HepG2 (cell line): ENCODE results near the gene ZNF444. TPM values are rescaled to one million over a fixed set of nuclear protein-coding genes. Genes with fewer than 3 reads are reported as not detected.
"Not testable (repeated sequence)": the region's sequence is repeated elsewhere in the genome, so short reads cannot be mapped to it uniquely, and the experiment has no call there.

ENCODE experiments used
- ATAC-seq: fragments of 200-7000 bp; cut with Tn5 transposase; 3 replicates; pipeline ENCODE4 v1.9.1; 2020; ENCODE audit warnings: mild to moderate bottlenecking, moderate library complexity
- BruUV-seq: library from RNA; stranded (reverse); fragments of 400-500 nt; replicated peaks from 2 replicates; lab custom pipeline; 2021; lab: Mats Ljungman, UMichigan
- CTCF ChIA-PET: fragments of 300-600 bp; formaldehyde crosslinking; extraction: SDS; loops from one replicate; lab custom pipeline; 2021; ENCODE audit warnings: low total read pairs, inconsistent platforms, low intra/inter-chr PET ratio; lab: Yijun Ruan, JAX
- POLR2A ChIA-PET: fragments of 350-600 bp; sonication (Branson Sonifier 250); formaldehyde crosslinking; loops from one replicate; lab custom pipeline; 2020; ENCODE audit warnings: antibody characterized with exemption, inconsistent platforms; lab: Yijun Ruan, JAX
- DNase-seq: peaks from one replicate; pipeline ENCODE4 v3.0.0-alpha.2; 2015; ENCODE audit warnings: low spot score
- FAIRE-seq: peaks from 3 replicates; lab custom pipeline; 2011; peaks lifted over from hg19 to GRCh38; lab: Jason Lieb, UNC
- H2AFZ ChIP-seq: one replicate; pipeline ENCODE4 v1.6.1; 2011; ENCODE audit warnings: low read length, inconsistent platforms
- H3K27ac ChIP-seq: fragments of 300-600 bp; 3 replicates; pipeline ENCODE4 v1.8.0; 2011; ENCODE audit warnings: mixed run types, mild to moderate bottlenecking, mixed read lengths, low read length, inconsistent platforms; ENCODE audit not compliant: insufficient read depth; ENCODE audit errors: extremely low read length
- H3K27me3 ChIP-seq, 2 experiments: fragments of 200-600 bp in 1 of 2; 2 replicates in 1 of 2; 3 replicates in 1 of 2; pipeline versions ENCODE4 v1.6.0 to v1.8.0; 2011; ENCODE audit warnings: low read length in 2 of 2, mild to moderate bottlenecking in 2 of 2, moderate library complexity in 2 of 2, inconsistent platforms in 1 of 2; ENCODE audit not compliant: insufficient read depth in 2 of 2, control insufficient read depth in 1 of 2
- H3K36me3 ChIP-seq, 2 experiments: fragments of 200-600 bp in 1 of 2; replicated peaks in 1 of 2; 2 replicates in 1 of 2; 3 replicates in 1 of 2; pipeline versions ENCODE4 v1.5.1 to v1.8.0; 2011; ENCODE audit warnings: low read length in 2 of 2, inconsistent platforms in 1 of 2; ENCODE audit not compliant: insufficient read depth in 2 of 2, control insufficient read depth in 1 of 2
- H3K4me1 ChIP-seq: 2 replicates; pipeline ENCODE4 v1.5.1; 2012; ENCODE audit warnings: low read length, inconsistent platforms; ENCODE audit not compliant: insufficient read depth
- H3K4me2 ChIP-seq: 2 replicates; pipeline ENCODE4 v1.6.0; 2011; ENCODE audit warnings: low read depth, low read length, inconsistent platforms
- H3K4me3 ChIP-seq, 3 experiments: fragments of 200-600 bp in 1 of 3; sonication (generic), shearing (Covaris generic) in 1 of 3; replicated peaks in 1 of 3; 2 replicates each; pipeline ENCODE4 v1.5.1; 2011 to 2016; ENCODE audit warnings: low read length in 3 of 3, inconsistent platforms in 2 of 3, low read depth in 2 of 3, mild to moderate bottlenecking in 2 of 3, control low read depth in 1 of 3, mixed read lengths in 1 of 3; ENCODE audit not compliant: insufficient read depth in 1 of 3
- H3K79me2 ChIP-seq: one replicate; pipeline ENCODE4 v1.6.1; 2011; ENCODE audit warnings: low read length, inconsistent platforms; ENCODE audit not compliant: insufficient read depth
- H3K9ac ChIP-seq: 2 replicates; pipeline ENCODE4 v1.6.0; 2011; ENCODE audit warnings: mild to moderate bottlenecking, low read depth, low read length, inconsistent platforms; ENCODE audit not compliant: insufficient read depth
- H3K9me3 ChIP-seq: 2 replicates; pipeline ENCODE4 v1.5.1; 2012; ENCODE audit warnings: mild to moderate bottlenecking, low read length
- H4K20me1 ChIP-seq: 2 replicates; pipeline ENCODE4 v1.6.0; 2011; ENCODE audit warnings: inconsistent platforms, mild to moderate bottlenecking, low read length, moderate library complexity; ENCODE audit not compliant: insufficient read depth
- ARNT ChIP-seq: fragments of 450-650 bp; IDR thresholded peaks from 2 replicates; pipeline ENCODE4 v1.6.1; 2017
- CHCHD3 ChIP-seq: sonication (generic); formaldehyde crosslinking; IDR thresholded peaks from 2 replicates; pipeline ENCODE4 v1.8.0; 2022; ENCODE audit warnings: mild to moderate bottlenecking, missing genetic modification reagents, moderate library complexity
- KLF12 ChIP-seq: sonication (generic); formaldehyde crosslinking; IDR thresholded peaks from 2 replicates; pipeline ENCODE4 v1.4.0; 2020; ENCODE audit warnings: missing genetic modification reagents, borderline replicate concordance
- MLXIP ChIP-seq: sonication (generic); formaldehyde crosslinking; IDR thresholded peaks from 2 replicates; pipeline ENCODE4 v1.9.0; 2021; ENCODE audit warnings: missing genetic modification reagents, borderline replicate concordance
- RCOR2 ChIP-seq: IDR thresholded peaks from 2 replicates; pipeline ENCODE4 v1.6.1; 2016; ENCODE audit warnings: missing biosample characterization, missing genetic modification reagents
- ZBTB42 ChIP-seq: sonication (generic); formaldehyde crosslinking; IDR thresholded peaks from 2 replicates; pipeline ENCODE4 v1.5.0; 2020; ENCODE audit warnings: mild to moderate bottlenecking, missing genetic modification reagents
- ZNF34 ChIP-seq: sonication (generic); formaldehyde crosslinking; IDR thresholded peaks from 2 replicates; pipeline ENCODE4 v1.4.0; 2020; ENCODE audit warnings: mild to moderate bottlenecking, missing genetic modification reagents, borderline replicate concordance
- ZNF530 ChIP-seq: sonication (generic); formaldehyde crosslinking; IDR thresholded peaks from 2 replicates; pipeline ENCODE4 v1.5.0; 2020; ENCODE audit warnings: low read depth, mild to moderate bottlenecking, missing genetic modification reagents
- ZNF577 ChIP-seq: sonication (generic); formaldehyde crosslinking; IDR thresholded peaks from 2 replicates; pipeline ENCODE4 v1.4.0; 2020; ENCODE audit warnings: mild to moderate bottlenecking, low read depth, missing genetic modification reagents, borderline replicate concordance
- WGBS: methylation state at CpG from one replicate; pipeline ENCODE4 v1.1.6; 2017; ENCODE audit warnings: low lambda C conversion rate; 5-methylcytosine and 5-hydroxymethylcytosine counted together
- in situ Hi-C: cut with HindIII; loops from 2 replicates; pipeline ENCODE4 v1.10.0; 2017; ENCODE audit warnings: low pct_unique_long_range_greater_than_20kb; ENCODE audit not compliant: extremely low pct_ligation_motif_present
- intact Hi-C: fragments of 100-400 bp; cut with micrococcal nuclease; formaldehyde crosslinking; loops from one replicate; pipeline ENCODE4 v1.10.0; 2022; ENCODE audit not compliant: unreplicated experiment
- polyA plus RNA-seq, 8 experiments: library from polyadenylated mRNA; depleted of rRNA in 3 of 8; stranded (reverse) in 7 of 8; unstranded in 1 of 8; fragments of >200 nt; fragmentation: Illumina TruSeq in 4 of 8; extraction: Trizol in 4 of 8; gene quantifications; 2 replicates each; pipeline versions ENCODE4 v1.2.1 to v1.2.3, GENCODE V29; 2011 to 2016; ENCODE audit warnings: low read depth in 4 of 8, missing spikeins in 1 of 8, mixed read lengths in 1 of 8; ENCODE audit not compliant: insufficient read depth in 1 of 8
- total RNA-seq, 5 experiments: library from RNA; depleted of rRNA; stranded (reverse); fragments of >200 nt; fragmentation: Illumina TruSeq; extraction: Trizol; gene quantifications; 2 replicates each; pipeline ENCODE4 v1.2.3, GENCODE V29; 2016; ENCODE audit warnings: low read depth in 1 of 5
- TF ChIP-seq, protein P1 (sequence below): sonication (generic); formaldehyde crosslinking; IDR thresholded peaks from 2 replicates; pipeline ENCODE4 v1.5.1; 2020; ENCODE audit warnings: mild to moderate bottlenecking, moderate library complexity, missing genetic modification reagents
- TF ChIP-seq, protein P2 (sequence below): sonication (generic); formaldehyde crosslinking; IDR thresholded peaks from 2 replicates; pipeline ENCODE4 v1.5.0; 2020; ENCODE audit warnings: mild to moderate bottlenecking, missing genetic modification reagents, moderate library complexity

Gene ZNF444
- total and polyA plus RNA-seq, 2 of the 13 experiments (the other 11 are each of a cell fraction or from before 2014, with no cell fraction given) = 27.4 to 30.3 TPM

DNA sequence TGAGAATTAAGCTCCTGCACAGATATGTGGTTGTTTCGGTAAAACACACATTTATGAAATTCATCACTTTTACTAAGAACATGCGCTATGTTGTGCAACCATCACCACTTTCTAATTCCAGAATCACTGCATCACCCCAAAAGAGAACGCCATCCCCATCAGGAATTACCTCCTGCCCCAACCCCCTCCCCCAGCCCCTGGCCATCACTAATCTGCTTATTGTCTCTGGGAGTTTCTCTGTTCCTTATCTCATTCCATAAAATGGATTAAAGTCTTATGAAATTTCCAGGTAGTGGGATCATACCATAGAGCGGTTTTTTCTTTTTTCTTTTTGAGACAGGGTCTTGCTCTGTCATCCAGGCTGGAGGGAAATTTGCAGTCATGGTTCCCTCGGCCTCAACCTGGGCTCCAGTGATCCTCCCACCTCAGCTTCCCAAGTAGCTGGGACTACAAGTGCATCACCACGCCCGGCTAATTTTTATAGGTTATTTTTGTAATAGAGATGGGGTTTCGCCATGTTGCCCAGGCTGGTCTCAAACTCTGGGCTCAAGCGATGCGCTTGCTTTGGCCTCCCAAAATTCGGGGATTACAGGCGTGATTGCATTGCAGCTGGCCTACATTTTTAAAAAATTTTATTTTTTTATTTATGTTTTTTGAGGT is 53.0 kb downstream of the ZNF444 start:
- DNase-seq = no peak
- no peak for TF ChIP-seq MLXIP (CRISPR knock-in tag)
- no peak for TF ChIP-seq ZBTB42
- no peak for TF ChIP-seq ARNT
- TF ChIP-seq ZNF34 (CRISPR knock-in tag) = no peak
- TF ChIP-seq CHCHD3 (CRISPR knock-in tag) = no peak
- TF ChIP-seq RCOR2 = no peak
- no peak for TF ChIP-seq ZNF530
- TF ChIP-seq, protein P1, sequence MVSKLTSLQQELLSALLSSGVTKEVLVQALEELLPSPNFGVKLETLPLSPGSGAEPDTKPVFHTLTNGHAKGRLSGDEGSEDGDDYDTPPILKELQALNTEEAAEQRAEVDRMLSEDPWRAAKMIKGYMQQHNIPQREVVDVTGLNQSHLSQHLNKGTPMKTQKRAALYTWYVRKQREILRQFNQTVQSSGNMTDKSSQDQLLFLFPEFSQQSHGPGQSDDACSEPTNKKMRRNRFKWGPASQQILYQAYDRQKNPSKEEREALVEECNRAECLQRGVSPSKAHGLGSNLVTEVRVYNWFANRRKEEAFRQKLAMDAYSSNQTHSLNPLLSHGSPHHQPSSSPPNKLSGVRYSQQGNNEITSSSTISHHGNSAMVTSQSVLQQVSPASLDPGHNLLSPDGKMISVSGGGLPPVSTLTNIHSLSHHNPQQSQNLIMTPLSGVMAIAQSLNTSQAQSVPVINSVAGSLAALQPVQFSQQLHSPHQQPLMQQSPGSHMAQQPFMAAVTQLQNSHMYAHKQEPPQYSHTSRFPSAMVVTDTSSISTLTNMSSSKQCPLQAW (CRISPR knock-in tag) = no peak
- TF ChIP-seq, protein P2, sequence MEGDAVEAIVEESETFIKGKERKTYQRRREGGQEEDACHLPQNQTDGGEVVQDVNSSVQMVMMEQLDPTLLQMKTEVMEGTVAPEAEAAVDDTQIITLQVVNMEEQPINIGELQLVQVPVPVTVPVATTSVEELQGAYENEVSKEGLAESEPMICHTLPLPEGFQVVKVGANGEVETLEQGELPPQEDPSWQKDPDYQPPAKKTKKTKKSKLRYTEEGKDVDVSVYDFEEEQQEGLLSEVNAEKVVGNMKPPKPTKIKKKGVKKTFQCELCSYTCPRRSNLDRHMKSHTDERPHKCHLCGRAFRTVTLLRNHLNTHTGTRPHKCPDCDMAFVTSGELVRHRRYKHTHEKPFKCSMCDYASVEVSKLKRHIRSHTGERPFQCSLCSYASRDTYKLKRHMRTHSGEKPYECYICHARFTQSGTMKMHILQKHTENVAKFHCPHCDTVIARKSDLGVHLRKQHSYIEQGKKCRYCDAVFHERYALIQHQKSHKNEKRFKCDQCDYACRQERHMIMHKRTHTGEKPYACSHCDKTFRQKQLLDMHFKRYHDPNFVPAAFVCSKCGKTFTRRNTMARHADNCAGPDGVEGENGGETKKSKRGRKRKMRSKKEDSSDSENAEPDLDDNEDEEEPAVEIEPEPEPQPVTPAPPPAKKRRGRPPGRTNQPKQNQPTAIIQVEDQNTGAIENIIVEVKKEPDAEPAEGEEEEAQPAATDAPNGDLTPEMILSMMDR = no peak
- TF ChIP-seq KLF12 = no peak
- TF ChIP-seq ZNF577 = no peak
- no peak overlapping the region for H3K27ac ChIP-seq
- H2AFZ ChIP-seq = no peak overlapping the region
- no peaks in the 10 kb centered on the region for H3K9me3 ChIP-seq
- BruUV-seq = no TSS peak
- WGBS = 44% methylated on average over 12 of the region's 12 CpGs
- H3K9ac ChIP-seq = no peak overlapping the region
- no peak overlapping the region for H3K4me3 ChIP-seq
- H3K4me1 ChIP-seq = no peaks in the 10 kb centered on the region
- no peak for FAIRE-seq
- CTCF ChIA-PET = no interaction called here
- POLR2A ChIA-PET = interaction anchor here (0.6 kb wide), 1 partner anchor 881 kb away, joined by 4 read pairs; no protein-coding TSS in a partner anchor
- intact Hi-C loops = no loop called here
- peaks cover 0 to 2% of the 10 kb centered on the region in 2 experiments; a peak in 2 of 5 replicates for H3K27me3 ChIP-seq
- in situ Hi-C loops = no loop called here
- no peaks in the 10 kb centered on the region for H3K79me2 ChIP-seq
- H3K36me3 ChIP-seq = no peaks in the 10 kb centered on the region
- no peak for ATAC-seq
- no peaks in the 10 kb centered on the region for H4K20me1 ChIP-seq
- no peak overlapping the region for H3K4me2 ChIP-seq

DNA sequence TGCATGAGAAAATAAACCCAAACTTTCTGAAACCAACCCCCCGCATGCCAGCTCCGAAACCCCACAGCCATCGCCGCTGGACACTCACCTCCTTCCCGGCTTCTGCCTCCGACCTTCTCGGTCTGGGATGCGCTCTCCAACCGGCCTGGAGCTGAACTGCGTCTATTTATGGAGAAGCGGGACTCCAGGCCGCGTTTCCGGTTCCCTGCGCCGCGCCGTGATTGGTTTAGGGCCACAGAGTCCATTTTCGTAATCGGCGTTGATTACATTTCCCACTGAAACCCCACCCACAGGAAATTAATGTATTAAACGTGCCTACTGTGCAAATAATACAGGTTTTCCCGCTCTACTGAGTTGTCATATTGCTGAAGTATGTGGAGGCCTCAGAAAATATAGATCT is 56.6 kb downstream of the ZNF444 start, which contains the start of gene ZSCAN5B:
Gene ZSCAN5B, minus strand, starts transcription at position 138 of the 400 bp plus-strand sequence. CDS start 4,731 bp downstream, outside the sequence.
- POLR2A ChIA-PET, H3K27me3 ChIP-seq, H4K20me1 ChIP-seq, DNase-seq, FAIRE-seq, H3K27ac ChIP-seq, ATAC-seq, H3K9ac ChIP-seq, BruUV-seq, H3K36me3 ChIP-seq, H2AFZ ChIP-seq, H3K4me3 ChIP-seq, H3K9me3 ChIP-seq, CTCF ChIA-PET, H3K4me1 ChIP-seq, intact Hi-C loops, in situ Hi-C loops, H3K79me2 ChIP-seq, H3K4me2 ChIP-seq: not testable (repeated sequence)
- WGBS = 81% methylated on average over 23 of the region's 23 CpGs
